Measurements from ENCODE around the gene SH3BP5. TPM values are rescaled to one million over a fixed set of nuclear protein-coding genes. Genes with fewer than 3 reads are reported as not detected.

Gene SH3BP5
- total RNA-seq, 2 experiments from 2014 or later: 15.1 to 31.3 TPM

- Histone ChIP-seq H3K27ac (ENCODE audit: low read depth, low read length, poor library complexity, severe bottlenecking) (no peak overlapping the region), H2AFZ (ENCODE audit: low read length) (peak overlapping the region; percentile 86; the same call in 1 of the 2 replicates), H3K4me2 (ENCODE audit: low read length) (peak overlapping the region; percentile 22), H3K36me3 (ENCODE audit: insufficient read depth, low read length) (no peaks in the 10 kb centered on the region; the same call in 1 of the 2 replicates), H3K9me2 (ENCODE audit: insufficient read depth, low read length) (no peaks in the 10 kb centered on the region), H3K9me3 (ENCODE audit: low read length) (peaks cover 32% of the 10 kb centered on the region; the same call in 1 of the 2 replicates), H3K4me3 (ENCODE audit: low read depth, low read length, poor library complexity, severe bottlenecking) (no peak overlapping the region), H3K79me2 (ENCODE audit: insufficient read depth, low read depth, low read length) (no peaks in the 10 kb centered on the region), H4K20me1 (ENCODE audit: insufficient read depth, low read length) (no peaks in the 10 kb centered on the region), H3K4me1 (ENCODE audit: insufficient read depth, low read length, poor library complexity, severe bottlenecking) (peaks cover 46% of the 10 kb centered on the region)
- BruUV-seq (replicated peaks): no TSS peak
- no peak for DNase-seq (ENCODE audit: low spot score)
- ChIA-PET POLR2A (interaction anchor here (0.7 to 2.7 kb wide), 11 partner anchors 10 to 462 kb away, joined by 3 to 14 read pairs (median 4); no protein-coding TSS in a partner anchor), CTCF (ENCODE audit: unreplicated experiment) (no interaction called here)
- TF ChIP-seq CTCF (conservative IDR thresholded peaks at IDR 0.05; ENCODE audit: low read length) (no peak), EZH2phosphoT487 (IDR thresholded peaks at IDR 0.05; ENCODE audit: borderline replicate concordance, low read depth, low read length) (no peak)
- intact Hi-C loops (cut with micrococcal nuclease; ENCODE audit: unreplicated experiment): no loop called here
Measured at GRCh38 chr3:15348246-15348645, 15.9 kb upstream of the SH3BP5 start.

DNA sequence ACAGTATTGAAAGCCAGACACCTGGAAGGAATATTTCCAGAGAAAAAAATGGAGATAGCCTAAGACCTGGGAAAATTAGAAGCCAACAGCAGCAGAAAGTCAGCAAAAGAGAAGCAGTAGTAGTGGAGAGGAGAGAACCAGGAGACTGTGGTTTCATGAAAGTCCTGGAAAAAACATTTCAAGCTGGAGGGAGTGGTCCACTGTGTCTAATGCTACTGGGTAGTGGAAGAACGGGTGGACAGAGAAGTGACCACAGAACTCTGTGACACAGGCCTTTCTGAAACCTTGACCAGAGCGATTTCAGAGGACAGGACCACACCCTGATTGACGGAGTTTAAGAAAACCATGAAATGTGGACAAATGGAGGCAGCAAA, 15.3 kb upstream of the SH3BP5 start:
- intact Hi-C loops (cut with micrococcal nuclease; ENCODE audit: unreplicated experiment): no loop called here
- Histone ChIP-seq H4K20me1 (ENCODE audit: insufficient read depth, low read length) (no peaks in the 10 kb centered on the region), H3K4me1 (ENCODE audit: insufficient read depth, low read length, poor library complexity, severe bottlenecking) (peaks cover 51% of the 10 kb centered on the region), H3K9me2 (ENCODE audit: insufficient read depth, low read length) (no peaks in the 10 kb centered on the region), H3K4me2 (ENCODE audit: low read length) (peak overlapping the region; percentile 22), H2AFZ (ENCODE audit: low read length) (peak overlapping the region; percentile 86), H3K79me2 (ENCODE audit: insufficient read depth, low read depth, low read length) (no peaks in the 10 kb centered on the region), H3K4me3 (ENCODE audit: low read depth, low read length, poor library complexity, severe bottlenecking) (no peak overlapping the region), H3K36me3 (ENCODE audit: insufficient read depth, low read length) (no peaks in the 10 kb centered on the region; the same call in 1 of the 2 replicates), H3K27ac (ENCODE audit: low read depth, low read length, poor library complexity, severe bottlenecking) (peak overlapping the region; percentile 7), H3K9me3 (ENCODE audit: low read length) (peaks cover 32% of the 10 kb centered on the region; the same call in 1 of the 2 replicates)
- no TSS peak for BruUV-seq (replicated peaks)
- POLR2A ChIA-PET: interaction anchor here (0.6 to 3.4 kb wide), 13 partner anchors 8 to 463 kb away, joined by 3 to 30 read pairs (median 4); partner anchors contain the start of genes CAPN7 and SH3BP5
- no peak for DNase-seq (ENCODE audit: low spot score)
- CTCF ChIA-PET (ENCODE audit: unreplicated experiment): no interaction called here
- TF ChIP-seq CTCF (conservative IDR thresholded peaks at IDR 0.05; ENCODE audit: low read length): no peak
- no peak for TF ChIP-seq EZH2phosphoT487 (IDR thresholded peaks at IDR 0.05; ENCODE audit: borderline replicate concordance, low read depth, low read length)

- H3K27ac ChIP-seq (ENCODE audit: low read depth, low read length, poor library complexity, severe bottlenecking): peak overlapping the region; percentile 91
- no peak for DNase-seq (ENCODE audit: low spot score)
- H3K36me3 ChIP-seq (ENCODE audit: insufficient read depth, low read length): no peaks in the 10 kb centered on the region; the same call in 1 of the 2 replicates
- peaks cover 57% of the 10 kb centered on the region for H3K4me1 ChIP-seq (ENCODE audit: insufficient read depth, low read length, poor library complexity, severe bottlenecking)
- TF ChIP-seq EZH2phosphoT487 (IDR thresholded peaks at IDR 0.05; ENCODE audit: borderline replicate concordance, low read depth, low read length) (no peak), CTCF (conservative IDR thresholded peaks at IDR 0.05; ENCODE audit: low read length) (no peak)
- no peaks in the 10 kb centered on the region for H4K20me1 ChIP-seq (ENCODE audit: insufficient read depth, low read length)
- ChIA-PET CTCF (ENCODE audit: unreplicated experiment) (no interaction called here), POLR2A (interaction anchor here (0.6 to 3.4 kb wide), 11 partner anchors 8 to 463 kb away, joined by 3 to 30 read pairs (median 4); partner anchors contain the start of genes CAPN7 and SH3BP5)
- H3K9me2 ChIP-seq (ENCODE audit: insufficient read depth, low read length): no peaks in the 10 kb centered on the region
- peak overlapping the region; percentile 22 for H3K4me2 ChIP-seq (ENCODE audit: low read length)
- peaks cover 32% of the 10 kb centered on the region; the same call in 1 of the 2 replicates for H3K9me3 ChIP-seq (ENCODE audit: low read length)
- intact Hi-C loops (cut with micrococcal nuclease; ENCODE audit: unreplicated experiment): no loop called here
- peak overlapping the region; percentile 86 for H2AFZ ChIP-seq (ENCODE audit: low read length)
- no TSS peak for BruUV-seq (replicated peaks)
- H3K4me3 ChIP-seq (ENCODE audit: low read depth, low read length, poor library complexity, severe bottlenecking): no peak overlapping the region
- no peaks in the 10 kb centered on the region for H3K79me2 ChIP-seq (ENCODE audit: insufficient read depth, low read depth, low read length)
Measured at GRCh38 chr3:15347063-15347736, 14.8 kb upstream of the SH3BP5 start.
